H9 (cell line): ENCODE measurements around the gene KCTD5. TPM values are rescaled to one million over a fixed set of nuclear protein-coding genes. Genes with fewer than 3 reads are reported as not detected.

ENCODE experiments used
- DNase-seq: peaks from one replicate; pipeline ENCODE4 v3.0.0-alpha.2; 2017
- H2AFZ ChIP-seq: one replicate; pipeline ENCODE4 v1.6.1; 2013; ENCODE audit warnings: mild to moderate bottlenecking, low read length, control low read depth, moderate library complexity
- H2AK5ac ChIP-seq: 2 replicates; pipeline ENCODE4 v1.6.1; 2013; ENCODE audit warnings: low read length, control low read depth, mixed read lengths; ENCODE audit not compliant: insufficient read length
- H2BK120ac ChIP-seq: one replicate; pipeline ENCODE4 v1.6.1; 2013; ENCODE audit warnings: low read depth, mild to moderate bottlenecking, low read length, control low read depth, inconsistent platforms; ENCODE audit not compliant: poor library complexity, severe bottlenecking
- H2BK12ac ChIP-seq: 2 replicates; pipeline ENCODE4 v1.6.1; 2013; ENCODE audit warnings: low read length, control low read depth, mixed read lengths, low read depth; ENCODE audit not compliant: insufficient read length
- H2BK15ac ChIP-seq: 2 replicates; pipeline ENCODE4 v1.6.1; 2013; ENCODE audit warnings: low read depth, low read length, control low read depth
- H2BK20ac ChIP-seq: one replicate; pipeline ENCODE4 v1.6.1; 2013; ENCODE audit warnings: low read depth, mild to moderate bottlenecking, low read length, control low read depth, inconsistent platforms; ENCODE audit not compliant: poor library complexity, severe bottlenecking
- H2BK5ac ChIP-seq: 2 replicates; pipeline ENCODE4 v1.6.1; 2013; ENCODE audit warnings: low read length, control low read depth, mixed read lengths; ENCODE audit not compliant: insufficient read length
- H3K14ac ChIP-seq: 2 replicates; pipeline ENCODE4 v1.6.1; 2013; ENCODE audit warnings: low read length, control low read depth; ENCODE audit not compliant: insufficient read depth
- H3K18ac ChIP-seq: 2 replicates; pipeline ENCODE4 v1.6.1; 2013; ENCODE audit warnings: low read depth, mild to moderate bottlenecking, mixed read lengths, low read length, control low read depth; ENCODE audit not compliant: insufficient read length
- H3K23ac ChIP-seq: 2 replicates; pipeline ENCODE4 v1.6.1; 2013; ENCODE audit warnings: low read length, control low read depth, mixed read lengths, low read depth; ENCODE audit not compliant: insufficient read length
- H3K23me2 ChIP-seq: 2 replicates; pipeline ENCODE4 v1.6.1; 2013; ENCODE audit warnings: low read depth, mild to moderate bottlenecking, mixed read lengths, low read length, control low read depth; ENCODE audit not compliant: insufficient read length, poor library complexity, severe bottlenecking
- H3K27ac ChIP-seq: 2 replicates; pipeline ENCODE4 v1.5.1; 2013; ENCODE audit warnings: low read length, control low read depth, mixed read lengths, low read depth; ENCODE audit not compliant: insufficient read length
- H3K27me3 ChIP-seq: 2 replicates; pipeline ENCODE4 v1.6.1; 2013; ENCODE audit warnings: low read length, control low read depth, inconsistent platforms; ENCODE audit not compliant: insufficient read depth
- H3K4ac ChIP-seq: 2 replicates; pipeline ENCODE4 v1.6.1; 2013; ENCODE audit warnings: low read depth, mild to moderate bottlenecking, control low read depth, inconsistent platforms, low read length, moderate library complexity
- H3K4me1 ChIP-seq: 2 replicates; pipeline ENCODE4 v1.6.1; 2013; ENCODE audit warnings: low read length, control low read depth, inconsistent platforms; ENCODE audit not compliant: insufficient read depth
- H3K4me2 ChIP-seq: 2 replicates; pipeline ENCODE4 v1.6.1; 2013; ENCODE audit warnings: low read length, control low read depth, mixed read lengths; ENCODE audit not compliant: insufficient read length, insufficient read depth
- H3K56ac ChIP-seq: 2 replicates; pipeline ENCODE4 v1.6.1; 2013; ENCODE audit warnings: low read depth, mild to moderate bottlenecking, mixed read lengths, low read length, control low read depth; ENCODE audit not compliant: insufficient read length
- H3K79me1 ChIP-seq: 2 replicates; pipeline ENCODE4 v1.6.1; 2013; ENCODE audit warnings: low read depth, mild to moderate bottlenecking, moderate library complexity, low read length, control low read depth, inconsistent platforms; ENCODE audit not compliant: insufficient read depth, poor library complexity, severe bottlenecking
- H3K79me2 ChIP-seq: 2 replicates; pipeline ENCODE4 v1.6.1; 2013; ENCODE audit warnings: low read length, control low read depth, inconsistent platforms; ENCODE audit not compliant: insufficient read depth
- H3K9ac ChIP-seq: 2 replicates; pipeline ENCODE4 v1.6.1; 2013; ENCODE audit warnings: low read length, control low read depth, mixed read lengths; ENCODE audit not compliant: insufficient read length; ENCODE audit errors: extremely low read depth
- H3K9me3 ChIP-seq: one replicate; pipeline ENCODE4 v1.6.1; 2013; ENCODE audit warnings: low read depth, low read length, inconsistent platforms; ENCODE audit not compliant: control insufficient read depth
- H3T11ph ChIP-seq: one replicate; pipeline ENCODE4 v1.6.1; 2013; ENCODE audit warnings: mild to moderate bottlenecking, low read length, control low read depth, inconsistent platforms
- H4K20me1 ChIP-seq: one replicate; pipeline ENCODE4 v1.6.1; 2013; ENCODE audit not compliant: control insufficient read depth, insufficient read length, insufficient read depth
- H4K5ac ChIP-seq: 2 replicates; pipeline ENCODE4 v1.6.1; 2013; ENCODE audit warnings: low read depth, mild to moderate bottlenecking, mixed read lengths, low read length, control low read depth; ENCODE audit not compliant: insufficient read length
- H4K8ac ChIP-seq: replicated peaks from 2 replicates; pipeline ENCODE4 v1.6.1; 2013; ENCODE audit warnings: low read length, control low read depth, mixed read lengths, low read depth; ENCODE audit not compliant: insufficient read length
- H4K91ac ChIP-seq: 2 replicates; pipeline ENCODE4 v1.6.1; 2013; ENCODE audit warnings: low read depth, mild to moderate bottlenecking, moderate library complexity, mixed read lengths, low read length, control low read depth; ENCODE audit not compliant: insufficient read length
- H3K27ac Mint-ChIP-seq, 3 experiments: 2 replicates in 2 of 3; 3 replicates in 1 of 3; pipeline ENCODE4 v1.8.0; 2020 to 2021; ENCODE audit warnings: mixed read lengths in 3 of 3, mild to moderate bottlenecking in 1 of 3, moderate library complexity in 1 of 3
- H3K27me3 Mint-ChIP-seq: 2 replicates; pipeline ENCODE4 v1.8.0; 2021; ENCODE audit warnings: low read depth, mild to moderate bottlenecking, moderate library complexity, mixed read lengths
- H3K36me3 Mint-ChIP-seq, 3 experiments: 2 replicates in 2 of 3; 3 replicates in 1 of 3; pipeline ENCODE4 v1.8.0; 2020 to 2021; ENCODE audit warnings: low read depth in 3 of 3, mixed read lengths in 3 of 3; ENCODE audit not compliant: insufficient read depth in 1 of 3
- H3K4me1 Mint-ChIP-seq, 2 experiments: 2 replicates each; pipeline ENCODE4 v1.8.0; 2020; ENCODE audit warnings: mixed read lengths in 2 of 2
- H3K4me3 Mint-ChIP-seq, 2 experiments: 2 replicates in 1 of 2; 3 replicates in 1 of 2; pipeline ENCODE4 v1.8.0; 2020 to 2021; ENCODE audit warnings: mild to moderate bottlenecking in 2 of 2, mixed read lengths in 2 of 2, moderate library complexity in 1 of 2
- H3K9me3 Mint-ChIP-seq, 2 experiments: 2 replicates in 1 of 2; 3 replicates in 1 of 2; pipeline ENCODE4 v1.8.0; 2020; ENCODE audit warnings: mild to moderate bottlenecking in 2 of 2, mixed read lengths in 2 of 2, moderate library complexity in 1 of 2
- CTCF ChIP-seq: fragments of 200-600 bp; sonication (generic); conservative IDR thresholded peaks from 3 replicates; pipeline ENCODE4 v1.8.0; 2021; ENCODE audit warnings: antibody characterized with exemption, mild to moderate bottlenecking
- WGBS: extraction: QIAGEN DNeasy Blood & Tissue Kit; methylation state at CpG from one replicate; pipeline ENCODE4 v1.1.7; 2013; ENCODE audit warnings: missing lambda C conversion rate, low lambda C conversion rate, mixed read lengths; ENCODE audit not compliant: insufficient read length; ENCODE audit errors: extremely low coverage; 5-methylcytosine and 5-hydroxymethylcytosine counted together
- total RNA-seq: library from RNA; stranded (reverse); gene quantifications from 2 replicates; pipeline ENCODE4 v1.2.1, GENCODE V29; 2021

The KCTD5 gene
- total RNA-seq, 1 experiment from 2014 or later = 39.9 TPM

GRCh38 chr16:2752035-2752849 lies 69.9 kb downstream of the KCTD5 start, which contains the start of gene SRRM2:
Gene SRRM2, plus strand, starts transcription at chr16:2752638. Its CDS starts 3,727 bp downstream, at chr16:2756365.
- Histone ChIP-seq H2BK20ac (no peak within 1 kb of the TSS), H4K20me1 (no peaks in the 10 kb centered on the region), H4K8ac (peak within 1 kb of the TSS; percentile 86), H2BK12ac (no peak within 1 kb of the TSS), H3T11ph (peak within 1 kb of the TSS; percentile 9), H2AK5ac (peak within 1 kb of the TSS; percentile 52), H4K5ac (peak within 1 kb of the TSS; percentile 93), H3K56ac (peak within 1 kb of the TSS; percentile 69), H2AFZ (no peak within 1 kb of the TSS), H3K18ac (peak within 1 kb of the TSS; percentile 99), H3K23ac (no peak within 1 kb of the TSS), H3K9ac (peak within 1 kb of the TSS; percentile 96), H3K27ac (peak within 1 kb of the TSS; percentile 93), H3K23me2 (peaks cover 8% of the 10 kb centered on the region), H3K4me1 (peaks cover 3% of the 10 kb centered on the region; the same call in 1 of the 2 replicates), H3K9me3 (no peaks in the 10 kb centered on the region), H3K14ac (peak within 1 kb of the TSS; percentile 99), H3K27me3 (no peaks in the 10 kb centered on the region), H3K4ac (peak within 1 kb of the TSS; percentile 42; the same call in 1 of the 2 replicates), H3K4me2 (peak within 1 kb of the TSS; percentile 96), H3K79me1 (peaks cover 5% of the 10 kb centered on the region), H2BK15ac (no peak within 1 kb of the TSS), H2BK5ac (peak within 1 kb of the TSS; percentile 92), H2BK120ac (no peak within 1 kb of the TSS), H4K91ac (peak within 1 kb of the TSS; percentile 6), H3K79me2 (peaks cover 39% of the 10 kb centered on the region)
- peaks cover 2% of the 10 kb centered on the region; the same call in 1 of the 2 replicates for H3K27me3 Mint-ChIP-seq
- no peak for TF ChIP-seq CTCF
- peak within 1 kb of the TSS; percentile 99 to 100 (median 99) for H3K27ac Mint-ChIP-seq
- peak within 1 kb of the TSS; percentile 90 to 94 for H3K4me3 Mint-ChIP-seq
- DNase-seq = peak; percentile 95
- H3K9me3 Mint-ChIP-seq = peaks cover 0 to 3% of the 10 kb centered on the region in 2 experiments; a peak in 2 of 5 replicates
- H3K36me3 Mint-ChIP-seq = peaks cover 44 to 52% (median 51%) of the 10 kb centered on the region in 3 experiments
- peaks cover 38 to 43% of the 10 kb centered on the region in 2 experiments for H3K4me1 Mint-ChIP-seq
- WGBS = no CpG with 5 or more reads among the region's 99 CpGs
